Limb (tissue), 2 donors: ENCODE measurements around the gene NAALADL2.
"Not testable (repeated sequence)": the region's sequence is repeated elsewhere in the genome, so short reads cannot be mapped to it uniquely, and the experiment has no call there.

Source experiments
- DNase-seq, 2 donors: peaks; one replicate each; pipeline ENCODE4 v3.0.0-alpha.2; 2016; ENCODE audit errors: extremely low spot score in 2 of 2

Gene NAALADL2

GRCh38 chr3:175469124-175469523 lies 610.0 kb downstream of the NAALADL2 start:
- no peak for DNase-seq

- DNase-seq = no peak
Observed at GRCh38 chr3:175475765-175476164, 616.6 kb downstream of the NAALADL2 start.

GRCh38 chr3:175476489-175476888 lies 617.4 kb downstream of the NAALADL2 start:
- DNase-seq = no peak

GRCh38 chr3:175477651-175478224 lies 618.6 kb downstream of the NAALADL2 start:
- no peak for DNase-seq

GRCh38 chr3:175478301-175478700 lies 619.2 kb downstream of the NAALADL2 start:
- DNase-seq = no peak

GRCh38 chr3:175479175-175479574 lies 620.0 kb downstream of the NAALADL2 start:
- no peak for DNase-seq

GRCh38 chr3:175479800-175480199 lies 620.7 kb downstream of the NAALADL2 start:
- DNase-seq = no peak

GRCh38 chr3:175484666-175485065 lies 625.5 kb downstream of the NAALADL2 start:
- no peak for DNase-seq

- DNase-seq = no peak
Observed at GRCh38 chr3:175485436-175485835, 626.3 kb downstream of the NAALADL2 start.

- no peak for DNase-seq
Observed at GRCh38 chr3:175486255-175486654, 627.1 kb downstream of the NAALADL2 start.

GRCh38 chr3:175489406-175489805 lies 630.3 kb downstream of the NAALADL2 start:
- no peak for DNase-seq

GRCh38 chr3:175493301-175493700 lies 634.2 kb downstream of the NAALADL2 start:
- DNase-seq = no peak

GRCh38 chr3:175495331-175495730 lies 636.2 kb downstream of the NAALADL2 start:
- no peak for DNase-seq

- no peak for DNase-seq
Observed at GRCh38 chr3:175502155-175502554, 643.0 kb downstream of the NAALADL2 start.

- DNase-seq = no peak
Observed at GRCh38 chr3:175511219-175511785, 652.2 kb downstream of the NAALADL2 start.

GRCh38 chr3:175512700-175513099 lies 653.6 kb downstream of the NAALADL2 start:
- DNase-seq = no peak

GRCh38 chr3:175518459-175518858 lies 659.3 kb downstream of the NAALADL2 start:
- no peak for DNase-seq

- DNase-seq = no peak
Observed at GRCh38 chr3:175521406-175521805, 662.3 kb downstream of the NAALADL2 start.

- no peak for DNase-seq
Observed at GRCh38 chr3:175526191-175526590, 667.1 kb downstream of the NAALADL2 start.

- no peak for DNase-seq
Observed at GRCh38 chr3:175526609-175527280, 667.6 kb downstream of the NAALADL2 start.

GRCh38 chr3:175528693-175529092 lies 669.6 kb downstream of the NAALADL2 start:
- not testable (repeated sequence) for DNase-seq

GRCh38 chr3:175535351-175535750 lies 676.2 kb downstream of the NAALADL2 start:
- no peak for DNase-seq

GRCh38 chr3:175546115-175546514 lies 687.0 kb downstream of the NAALADL2 start:
- DNase-seq = no peak
